Purkinje cell (primary cell): ENCODE measurements around the gene OR5W2. TPM values are rescaled to one million over a fixed set of nuclear protein-coding genes. Genes with fewer than 3 reads are reported as not detected.

Experiments used
- polyA plus RNA-seq: library from polyadenylated mRNA; unstranded; fragments of >200 nt; fragmentation: Nextera tagmentation; gene quantifications from 2 replicates; pipeline ENCODE4 v1.2.1, GENCODE V29; 2014

Gene OR5W2
- polyA plus RNA-seq: not detected in 2 replicates

DNA sequence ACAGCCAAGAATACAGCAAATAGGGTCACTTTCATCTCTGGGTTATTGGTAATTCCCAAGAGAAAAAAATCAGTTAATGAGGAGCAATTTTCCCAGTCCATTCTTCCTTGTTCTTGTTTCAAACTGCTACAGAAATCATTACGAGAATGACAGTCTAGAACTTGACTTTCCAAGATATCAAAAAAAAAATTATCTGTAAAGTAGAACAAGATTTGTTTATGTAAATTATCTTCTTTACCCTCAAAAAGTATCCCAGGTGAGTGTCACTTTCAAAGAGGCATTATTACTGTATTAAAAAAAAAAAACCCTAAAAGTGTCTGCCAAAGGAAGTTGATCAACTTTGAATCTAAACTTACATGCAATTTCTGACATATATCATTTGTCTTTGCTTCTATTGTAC lies at the start of gene OR5W2:
TSS of gene OR5W2 (minus strand) at position 101 of the 400 bp plus-strand sequence. CDS start at position 101, 0 bp downstream.

GRCh38 chr11:55936300-55936699 lies 21.9 kb upstream of the OR5W2 start, which contains the start of gene OR5I1:
Gene OR5I1 (minus strand): TSS chr11:55936400. CDS start chr11:55936400, 0 bp downstream.

DNA sequence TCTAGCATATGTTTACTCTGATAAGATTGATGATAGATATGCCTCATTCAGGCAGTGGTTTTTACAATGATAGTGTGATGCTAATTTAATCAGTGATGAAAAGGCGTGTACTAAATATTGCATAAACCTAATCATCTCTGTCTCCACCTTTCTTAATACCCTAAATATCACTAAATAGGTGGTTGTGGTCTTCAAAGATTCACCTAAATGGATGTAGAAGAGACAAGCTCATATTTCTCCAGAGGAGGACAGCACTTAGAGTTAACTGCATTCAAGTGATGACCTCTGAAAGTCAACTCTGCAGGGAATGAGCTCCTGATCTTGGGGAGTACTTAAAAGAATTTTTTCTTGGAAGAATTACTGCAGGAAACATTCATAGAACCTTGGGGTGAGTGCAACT lies 31.4 kb downstream of the OR5W2 start, which contains the start of gene TRIM51:
TSS of gene TRIM51 (plus strand) at position 301 of the 400 bp plus-strand sequence. CDS start 2,132 bp downstream, outside the sequence.

Other genes with a start within 250 kb of the OR5W2 start
- not detected in 2 replicates for gene OR5D13, start 141.1 kb downstream of the OR5W2 start, polyA plus RNA-seq
- not detected in 2 replicates for gene OR5D14, start 119.0 kb downstream of the OR5W2 start, polyA plus RNA-seq
- not detected in 2 replicates for gene OR5L1, start 103.2 kb downstream of the OR5W2 start, polyA plus RNA-seq
- not detected in 2 replicates for gene OR5D18, start 95.0 kb downstream of the OR5W2 start, polyA plus RNA-seq
- gene OR5L2, start 87.4 kb downstream of the OR5W2 start, polyA plus RNA-seq: not detected in 2 replicates
- gene OR5D16, start 75.8 kb downstream of the OR5W2 start, polyA plus RNA-seq: not detected in 2 replicates
- gene TRIM51, start 31.3 kb downstream of the OR5W2 start, polyA plus RNA-seq: not detected in 2 replicates
- gene OR5I1, start 21.8 kb upstream of the OR5W2 start, polyA plus RNA-seq: not detected in 2 replicates
- not detected in 2 replicates for gene OR10AG1, start 55.4 kb upstream of the OR5W2 start, polyA plus RNA-seq
- gene OR5F1, start 80.0 kb upstream of the OR5W2 start, polyA plus RNA-seq: not detected in 2 replicates
- not detected in 2 replicates for gene OR5AS1, start 113.1 kb upstream of the OR5W2 start, polyA plus RNA-seq
- gene OR8I2, start 178.7 kb upstream of the OR5W2 start, polyA plus RNA-seq: not detected in 2 replicates
- gene OR8H2, start 189.1 kb upstream of the OR5W2 start, polyA plus RNA-seq: not detected in 2 replicates
- gene OR8H3, start 207.8 kb upstream of the OR5W2 start, polyA plus RNA-seq: not detected in 2 replicates
- not detected in 2 replicates for gene OR8J3, start 225.6 kb upstream of the OR5W2 start, polyA plus RNA-seq
- not detected in 2 replicates for gene OR8K5, start 245.7 kb upstream of the OR5W2 start, polyA plus RNA-seq